Smooth muscle cell (in vitro differentiated cells): ENCODE measurements around the gene PRX. TPM values are rescaled to one million over a fixed set of nuclear protein-coding genes. Genes with fewer than 3 reads are reported as not detected.
A peak's percentile ranks its signal among the peaks of the same experiment; 100 is the strongest.

Source experiments
- DNase-seq: peaks from one replicate; lab custom pipeline; 2025; ENCODE audit not compliant: unreplicated experiment; lab: John Stamatoyannopoulos, UW
- H2AFZ ChIP-seq: fragments of 200-600 bp; sonication (generic); 2 replicates; pipeline ENCODE4 v1.6.0; 2016; ENCODE audit warnings: antibody characterized with exemption, low read depth, mild to moderate bottlenecking
- H3F3A ChIP-seq: fragments of 200-600 bp; sonication (generic); 2 replicates; pipeline ENCODE4 v1.6.0; 2017; ENCODE audit warnings: antibody characterized with exemption, low read depth
- H3K27ac ChIP-seq: fragments of 200-600 bp; sonication (generic); 2 replicates; pipeline ENCODE4 v1.5.1; 2016; ENCODE audit warnings: low read depth, mild to moderate bottlenecking
- H3K27me3 ChIP-seq: fragments of 200-600 bp; sonication (generic); 2 replicates; pipeline ENCODE4 v1.6.1; 2016; ENCODE audit warnings: low read depth, mild to moderate bottlenecking
- H3K36me3 ChIP-seq: fragments of 200-600 bp; sonication (generic); 2 replicates; pipeline ENCODE4 v1.5.1; 2016; ENCODE audit warnings: low read depth
- H3K4me1 ChIP-seq: fragments of 200-600 bp; sonication (generic); 2 replicates; pipeline ENCODE4 v1.5.1; 2016; ENCODE audit warnings: low read depth
- H3K4me2 ChIP-seq: fragments of 200-600 bp; sonication (generic); 2 replicates; pipeline ENCODE4 v1.6.0; 2016; ENCODE audit warnings: mild to moderate bottlenecking
- H3K4me3 ChIP-seq: fragments of 200-600 bp; sonication (generic); 2 replicates; pipeline ENCODE4 v1.5.1; 2016; ENCODE audit warnings: mild to moderate bottlenecking
- H3K79me2 ChIP-seq: fragments of 200-600 bp; sonication (generic); 2 replicates; pipeline ENCODE4 v1.6.0; 2016; ENCODE audit warnings: low read depth, mild to moderate bottlenecking
- H3K9ac ChIP-seq: fragments of 200-600 bp; sonication (generic); 2 replicates; pipeline ENCODE4 v1.6.0; 2016; ENCODE audit warnings: low read depth
- H3K9me3 ChIP-seq: fragments of 200-600 bp; sonication (generic); replicated peaks from 2 replicates; pipeline ENCODE4 v1.5.1; 2016; ENCODE audit warnings: low read depth
- H4K20me1 ChIP-seq: fragments of 200-600 bp; sonication (generic); 2 replicates; pipeline ENCODE4 v1.6.0; 2016; ENCODE audit warnings: low read depth
- CTCF ChIP-seq: fragments of 200-600 bp; sonication (generic); IDR thresholded peaks from 2 replicates; pipeline ENCODE4 v1.5.1; 2017; ENCODE audit warnings: borderline replicate concordance, mild to moderate bottlenecking, antibody characterized with exemption; ENCODE audit not compliant: insufficient read depth, poor library complexity, severe bottlenecking
- WGBS: methylation state at CpG from one replicate; pipeline ENCODE4 v1.1.7; 2016; ENCODE audit warnings: low lambda C conversion rate; 5-methylcytosine and 5-hydroxymethylcytosine counted together
- polyA plus RNA-seq: library from polyadenylated mRNA; unstranded; fragments of >200 nt; fragmentation: Nextera tagmentation; extraction: Ambion mirVana; gene quantifications from 2 replicates; pipeline ENCODE4 v1.2.1, GENCODE V29; 2016
- total RNA-seq: library from RNA; depleted of rRNA; stranded (reverse); fragments of >200 nt; gene quantifications from 2 replicates; pipeline ENCODE4 v1.2.3, GENCODE V29; 2014

The PRX gene
- total and polyA plus RNA-seq, 2 experiments from 2014 or later = 3.9 to 4.4 TPM

GRCh38 chr19:40407714-40408597 lies 5.2 kb downstream of the PRX start:
- H2AFZ ChIP-seq = no peak overlapping the region
- no peaks in the 10 kb centered on the region for H4K20me1 ChIP-seq
- no peak overlapping the region for H3K27ac ChIP-seq
- no peaks in the 10 kb centered on the region for H3F3A ChIP-seq
- no peak overlapping the region for H3K4me3 ChIP-seq
- no peaks in the 10 kb centered on the region for H3K4me1 ChIP-seq
- WGBS = 91% methylated on average over 22 of the region's 22 CpGs
- no peaks in the 10 kb centered on the region for H3K9me3 ChIP-seq
- no peak for TF ChIP-seq CTCF
- no peaks in the 10 kb centered on the region for H3K27me3 ChIP-seq
- H3K4me2 ChIP-seq = no peak overlapping the region
- no peak for DNase-seq
- no peaks in the 10 kb centered on the region for H3K79me2 ChIP-seq
- H3K36me3 ChIP-seq = no peaks in the 10 kb centered on the region
- no peak overlapping the region for H3K9ac ChIP-seq

- peak; percentile 79 for DNase-seq
- WGBS = 3% methylated on average over 39 of the region's 41 CpGs
- no peaks in the 10 kb centered on the region for H4K20me1 ChIP-seq
- H3K36me3 ChIP-seq = no peaks in the 10 kb centered on the region
- TF ChIP-seq CTCF = no peak
- H3K4me1 ChIP-seq = no peaks in the 10 kb centered on the region
- peak overlapping the region; percentile 83 for H3K4me2 ChIP-seq
- peak overlapping the region; percentile 20 for H3K9ac ChIP-seq
- no peaks in the 10 kb centered on the region for H3F3A ChIP-seq
- H2AFZ ChIP-seq = peak overlapping the region; percentile 50
- no peaks in the 10 kb centered on the region for H3K79me2 ChIP-seq
- H3K27me3 ChIP-seq = no peaks in the 10 kb centered on the region
- H3K27ac ChIP-seq = peak overlapping the region; percentile 41
- peak overlapping the region; percentile 62 for H3K4me3 ChIP-seq
- H3K9me3 ChIP-seq = no peaks in the 10 kb centered on the region
Observed at GRCh38 chr19:40403262-40403984, 9.8 kb downstream of the PRX start.

GRCh38 chr19:40400559-40400958 lies 12.6 kb downstream of the PRX start:
- no peaks in the 10 kb centered on the region for H4K20me1 ChIP-seq
- no peak overlapping the region for H3K4me2 ChIP-seq
- no peak overlapping the region for H3K9ac ChIP-seq
- DNase-seq = no peak
- H3K27ac ChIP-seq = no peak overlapping the region
- no peak overlapping the region for H2AFZ ChIP-seq
- 38% methylated on average over 2 of the region's 3 CpGs for WGBS
- no peaks in the 10 kb centered on the region for H3K36me3 ChIP-seq
- no peak for TF ChIP-seq CTCF
- H3K4me3 ChIP-seq = no peak overlapping the region
- no peaks in the 10 kb centered on the region for H3K4me1 ChIP-seq
- no peaks in the 10 kb centered on the region for H3K79me2 ChIP-seq
- no peaks in the 10 kb centered on the region for H3K9me3 ChIP-seq
- no peaks in the 10 kb centered on the region for H3K27me3 ChIP-seq
- no peaks in the 10 kb centered on the region for H3F3A ChIP-seq
